ENCODE data around the gene RBM44. TPM values are rescaled to one million over a fixed set of nuclear protein-coding genes. Genes with fewer than 3 reads are reported as not detected.

RBM44 gene

GRCh38 chr2:237888389-237888788 is 89.8 kb downstream of the RBM44 start:
- Histone ChIP-seq H2BK15ac (ENCODE audit: low read length) (no peak overlapping the region), H3K9ac (ENCODE audit: low read depth, low read length, poor library complexity) (no peak overlapping the region), H2BK12ac (ENCODE audit: low read length) (no peak overlapping the region), H4K91ac (ENCODE audit: low read depth, low read length, poor library complexity) (no peak overlapping the region), H3K36me3 (replicated peaks in 1 of 2; ENCODE audit: control insufficient read depth in 2 of 2, insufficient read depth in 2 of 2, low read length in 2 of 2) (no peaks in the 10 kb centered on the region), H4K8ac (ENCODE audit: low read depth, low read length) (no peak overlapping the region), H3K9me3 (replicated peaks in 1 of 2; ENCODE audit: control insufficient read depth in 2 of 2, insufficient read depth in 1 of 2, low read depth in 1 of 2, low read length in 2 of 2) (no peaks in the 10 kb centered on the region), H2BK120ac (ENCODE audit: low read depth, low read length) (no peak overlapping the region), H2BK5ac (ENCODE audit: low read length) (no peak overlapping the region), H3K27me3 (ENCODE audit: control insufficient read depth in 3 of 3, insufficient read depth in 3 of 3, low read depth in 1 of 3, low read length in 3 of 3) (no peaks in the 10 kb centered on the region), H3K4me2 (ENCODE audit: insufficient read depth, low read length, poor library complexity, severe bottlenecking) (no peak overlapping the region), H3K27ac (replicated peaks; ENCODE audit: low read length) (no peak overlapping the region), H3K4me3 (ENCODE audit: low read length in 2 of 2) (no peak overlapping the region), H3K23ac (ENCODE audit: low read depth, low read length, poor library complexity) (no peak overlapping the region), H3K18ac (ENCODE audit: low read length) (no peak overlapping the region), H3K4ac (ENCODE audit: low read length) (no peak overlapping the region), H3K4me1 (ENCODE audit: control insufficient read depth in 2 of 2, insufficient read depth in 1 of 2, low read depth in 1 of 2, low read length in 2 of 2) (peaks cover 3 to 7% of the 10 kb centered on the region in 2 donors), H3K79me1 (ENCODE audit: low read depth, low read length) (no peaks in the 10 kb centered on the region), H3K14ac (ENCODE audit: low read length) (no peak overlapping the region), H2AFZ (ENCODE audit: low read length) (no peak overlapping the region), H2AK5ac (ENCODE audit: low read depth, low read length) (no peak overlapping the region)
- no peak for DNase-seq (ENCODE audit: low spot score)
- no CpG with 5 or more reads among the region's 2 CpGs for WGBS, 2 donors (ENCODE audit: extremely low coverage in 2 of 2, insufficient read length in 2 of 2, insufficient replicate concordance in 1 of 2)

DNA sequence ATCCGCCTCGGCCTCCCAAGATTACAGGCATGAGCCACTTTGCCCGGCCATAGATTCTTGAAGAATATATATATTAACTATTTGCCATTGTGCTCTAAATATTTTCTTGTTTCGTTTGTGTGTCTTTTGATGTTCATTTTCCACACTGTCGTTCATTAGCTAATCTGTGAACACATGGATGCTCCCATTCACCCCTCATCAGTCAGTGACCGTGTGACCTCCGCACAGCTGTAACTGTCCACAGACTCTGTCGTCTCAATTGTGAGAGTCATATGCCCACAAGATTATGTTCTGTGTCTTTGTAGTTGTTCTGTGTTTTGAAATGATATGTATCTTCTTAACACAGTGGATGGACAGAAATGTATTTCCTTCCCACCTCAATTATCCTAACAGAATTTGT is 90.4 kb downstream of the RBM44 start:
- H3K4me1 ChIP-seq (ENCODE audit: control insufficient read depth in 2 of 2, insufficient read depth in 1 of 2, low read depth in 1 of 2, low read length in 2 of 2): peaks cover 3 to 7% of the 10 kb centered on the region in 2 donors
- H3K9ac ChIP-seq (ENCODE audit: low read depth, low read length, poor library complexity): no peak overlapping the region
- no peak overlapping the region for H3K23ac ChIP-seq (ENCODE audit: low read depth, low read length, poor library complexity)
- H2BK5ac ChIP-seq (ENCODE audit: low read length): no peak overlapping the region
- H3K36me3 ChIP-seq (replicated peaks in 1 of 2; ENCODE audit: control insufficient read depth in 2 of 2, insufficient read depth in 2 of 2, low read length in 2 of 2): no peaks in the 10 kb centered on the region
- H3K14ac ChIP-seq (ENCODE audit: low read length): no peak overlapping the region
- H2BK15ac ChIP-seq (ENCODE audit: low read length): no peak overlapping the region
- DNase-seq (ENCODE audit: low spot score): no peak
- H2BK12ac ChIP-seq (ENCODE audit: low read length): no peak overlapping the region
- H4K91ac ChIP-seq (ENCODE audit: low read depth, low read length, poor library complexity): no peak overlapping the region
- H3K27ac ChIP-seq (replicated peaks; ENCODE audit: low read length): no peak overlapping the region
- H2AK5ac ChIP-seq (ENCODE audit: low read depth, low read length): no peak overlapping the region
- H2AFZ ChIP-seq (ENCODE audit: low read length): no peak overlapping the region
- H3K18ac ChIP-seq (ENCODE audit: low read length): no peak overlapping the region
- WGBS, 2 donors (ENCODE audit: extremely low coverage in 2 of 2, insufficient read length in 2 of 2, insufficient replicate concordance in 1 of 2): no CpG with 5 or more reads among the region's 8 CpGs
- no peak overlapping the region for H4K8ac ChIP-seq (ENCODE audit: low read depth, low read length)
- no peak overlapping the region for H3K4me3 ChIP-seq (ENCODE audit: low read length in 2 of 2)
- H2BK120ac ChIP-seq (ENCODE audit: low read depth, low read length): no peak overlapping the region
- H3K79me1 ChIP-seq (ENCODE audit: low read depth, low read length): no peaks in the 10 kb centered on the region
- no peak overlapping the region for H3K4ac ChIP-seq (ENCODE audit: low read length)
- H3K27me3 ChIP-seq (ENCODE audit: control insufficient read depth in 3 of 3, insufficient read depth in 3 of 3, low read depth in 1 of 3, low read length in 3 of 3): no peaks in the 10 kb centered on the region
- H3K9me3 ChIP-seq (replicated peaks in 1 of 2; ENCODE audit: control insufficient read depth in 2 of 2, insufficient read depth in 1 of 2, low read depth in 1 of 2, low read length in 2 of 2): no peaks in the 10 kb centered on the region
- no peak overlapping the region for H3K4me2 ChIP-seq (ENCODE audit: insufficient read depth, low read length, poor library complexity, severe bottlenecking)

DNA sequence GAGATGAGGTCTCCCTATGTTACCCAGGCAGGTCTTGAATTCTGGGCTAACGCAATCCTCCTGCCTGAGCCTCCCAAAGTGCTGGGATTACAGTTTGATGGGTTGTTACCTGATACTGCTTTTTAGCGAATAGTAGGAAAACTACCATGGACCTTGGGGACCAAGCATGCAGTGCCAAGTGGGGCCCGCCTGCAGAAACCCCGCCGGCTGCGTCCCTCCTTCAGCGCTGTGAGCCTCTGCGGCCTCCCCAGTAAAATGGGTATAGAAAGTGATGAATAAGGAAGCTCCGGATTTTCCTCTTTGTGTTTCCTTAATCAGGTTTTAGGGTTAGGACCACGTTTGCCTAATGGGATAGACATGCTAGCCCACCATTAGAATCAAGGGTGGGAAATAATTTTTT is 91.2 kb downstream of the RBM44 start:
- Histone ChIP-seq H2BK120ac (ENCODE audit: low read depth, low read length) (no peak overlapping the region), H3K4me1 (ENCODE audit: control insufficient read depth in 2 of 2, insufficient read depth in 1 of 2, low read depth in 1 of 2, low read length in 2 of 2) (peaks cover under 1 to 7% of the 10 kb centered on the region in 2 donors), H4K8ac (ENCODE audit: low read depth, low read length) (no peak overlapping the region), H2AK5ac (ENCODE audit: low read depth, low read length) (no peak overlapping the region), H3K79me1 (ENCODE audit: low read depth, low read length) (no peaks in the 10 kb centered on the region), H3K4me3 (ENCODE audit: low read length in 2 of 2) (no peak overlapping the region), H3K4me2 (ENCODE audit: insufficient read depth, low read length, poor library complexity, severe bottlenecking) (no peak overlapping the region), H4K91ac (ENCODE audit: low read depth, low read length, poor library complexity) (no peak overlapping the region), H3K18ac (ENCODE audit: low read length) (no peak overlapping the region), H2BK15ac (ENCODE audit: low read length) (no peak overlapping the region), H3K9me3 (replicated peaks in 1 of 2; ENCODE audit: control insufficient read depth in 2 of 2, insufficient read depth in 1 of 2, low read depth in 1 of 2, low read length in 2 of 2) (no peaks in the 10 kb centered on the region), H2BK5ac (ENCODE audit: low read length) (no peak overlapping the region), H3K36me3 (replicated peaks in 1 of 2; ENCODE audit: control insufficient read depth in 2 of 2, insufficient read depth in 2 of 2, low read length in 2 of 2) (no peaks in the 10 kb centered on the region), H3K9ac (ENCODE audit: low read depth, low read length, poor library complexity) (no peak overlapping the region), H3K27ac (replicated peaks; ENCODE audit: low read length) (no peak overlapping the region), H3K23ac (ENCODE audit: low read depth, low read length, poor library complexity) (no peak overlapping the region), H2AFZ (ENCODE audit: low read length) (no peak overlapping the region), H3K27me3 (ENCODE audit: control insufficient read depth in 3 of 3, insufficient read depth in 3 of 3, low read depth in 1 of 3, low read length in 3 of 3) (no peaks in the 10 kb centered on the region), H2BK12ac (ENCODE audit: low read length) (no peak overlapping the region), H3K4ac (ENCODE audit: low read length) (no peak overlapping the region), H3K14ac (ENCODE audit: low read length) (no peak overlapping the region)
- no CpG with 5 or more reads among the region's 10 CpGs for WGBS, 2 donors (ENCODE audit: extremely low coverage in 2 of 2, insufficient read length in 2 of 2, insufficient replicate concordance in 1 of 2)
- no peak for DNase-seq (ENCODE audit: low spot score)

Small RNA genes lying within 50 kb of the gene (small RNA-seq; reads per million reads assigned to genes)
- gene RF00157 (ENCODE audit: insufficient read depth): not detected
